Upper lobe of left lung (tissue), 4 donors: ENCODE measurements around the gene DOCK4.

Source experiments
- EP300 ChIP-seq, 4 donors: sonication (generic); formaldehyde crosslinking; IDR thresholded peaks; one replicate each; pipeline ENCODE4 v1.5.1; 2017; ENCODE audit warnings: antibody characterized with exemption in 4 of 4, control low read depth in 2 of 4
- POLR2A ChIP-seq, 4 donors: fragments of 450-650 bp; IDR thresholded peaks; one replicate each; pipeline ENCODE4 v1.5.1; 2016 to 2017; ENCODE audit warnings: antibody characterized with exemption in 4 of 4, mild to moderate bottlenecking in 2 of 4
- POLR2AphosphoS5 ChIP-seq, 2 donors: sonication (generic); formaldehyde crosslinking; IDR thresholded peaks; one replicate each; pipeline ENCODE4 v1.5.1; 2017; ENCODE audit warnings: antibody characterized with exemption in 2 of 2
- TF ChIP-seq, protein P1 (sequence below), 6 experiments: fragments of 450-650 bp in 4 of 6; fragments of 200-600 bp in 2 of 6; sonication (generic) in 2 of 6; IDR thresholded peaks; one replicate each; pipeline ENCODE4 v1.5.1; 2016 to 2019; ENCODE audit warnings: antibody characterized with exemption in 6 of 6

DNA sequence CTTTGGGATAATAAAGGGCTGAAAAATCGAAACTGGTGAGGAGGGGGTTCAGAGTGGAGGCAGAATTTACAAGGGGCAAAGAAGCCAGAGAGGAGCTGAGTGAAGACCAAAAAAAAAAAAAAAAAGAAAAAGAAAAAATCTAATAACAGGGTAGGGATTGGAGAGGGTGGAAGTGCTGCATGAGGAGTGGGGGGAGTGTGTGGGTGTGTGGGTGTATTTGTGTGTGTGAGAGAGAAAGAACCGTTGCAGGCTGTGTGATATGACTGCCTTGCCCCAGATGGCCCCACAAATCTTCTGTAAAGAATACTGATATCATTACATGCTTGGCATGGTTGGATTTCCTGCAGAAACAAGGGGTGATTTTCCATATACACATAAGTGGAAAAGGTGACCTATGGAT is 436.1 kb downstream of the DOCK4 start:
- TF ChIP-seq, protein P1, sequence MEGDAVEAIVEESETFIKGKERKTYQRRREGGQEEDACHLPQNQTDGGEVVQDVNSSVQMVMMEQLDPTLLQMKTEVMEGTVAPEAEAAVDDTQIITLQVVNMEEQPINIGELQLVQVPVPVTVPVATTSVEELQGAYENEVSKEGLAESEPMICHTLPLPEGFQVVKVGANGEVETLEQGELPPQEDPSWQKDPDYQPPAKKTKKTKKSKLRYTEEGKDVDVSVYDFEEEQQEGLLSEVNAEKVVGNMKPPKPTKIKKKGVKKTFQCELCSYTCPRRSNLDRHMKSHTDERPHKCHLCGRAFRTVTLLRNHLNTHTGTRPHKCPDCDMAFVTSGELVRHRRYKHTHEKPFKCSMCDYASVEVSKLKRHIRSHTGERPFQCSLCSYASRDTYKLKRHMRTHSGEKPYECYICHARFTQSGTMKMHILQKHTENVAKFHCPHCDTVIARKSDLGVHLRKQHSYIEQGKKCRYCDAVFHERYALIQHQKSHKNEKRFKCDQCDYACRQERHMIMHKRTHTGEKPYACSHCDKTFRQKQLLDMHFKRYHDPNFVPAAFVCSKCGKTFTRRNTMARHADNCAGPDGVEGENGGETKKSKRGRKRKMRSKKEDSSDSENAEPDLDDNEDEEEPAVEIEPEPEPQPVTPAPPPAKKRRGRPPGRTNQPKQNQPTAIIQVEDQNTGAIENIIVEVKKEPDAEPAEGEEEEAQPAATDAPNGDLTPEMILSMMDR (IDR thresholded peaks at IDR 0.05): no peak
- TF ChIP-seq POLR2AphosphoS5 (IDR thresholded peaks at IDR 0.05): no peak
- no peak for TF ChIP-seq POLR2A (IDR thresholded peaks at IDR 0.05)
- TF ChIP-seq EP300 (IDR thresholded peaks at IDR 0.05): no peak
